ENCODE data around the gene ZNF785. TPM values are rescaled to one million over a fixed set of nuclear protein-coding genes. Genes with fewer than 3 reads are reported as not detected.

ZNF785 gene
- polyA plus RNA-seq, 1 donor (not counting 4 experiments of a cell fraction or from before 2014, with no cell fraction given) = 3.4 TPM

DNA sequence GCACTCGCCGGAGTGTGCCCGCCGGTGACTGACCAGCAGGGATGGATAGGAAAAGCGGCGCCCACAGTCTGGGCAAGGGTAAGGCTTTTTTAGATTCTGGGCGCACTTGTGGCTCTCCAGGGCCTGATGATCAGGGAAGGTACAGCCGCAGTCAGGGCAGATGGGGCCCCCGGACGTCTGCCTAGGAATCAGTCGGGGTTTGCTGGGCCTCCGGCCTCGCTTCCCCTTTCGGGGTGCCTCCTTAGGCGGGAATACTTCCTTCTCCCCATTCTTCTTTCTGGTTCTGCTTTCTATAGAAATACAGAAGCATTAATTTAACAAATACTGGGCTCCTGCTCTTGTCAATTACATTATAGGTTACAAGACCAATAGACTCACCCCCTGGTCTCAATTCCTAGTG lies 19.7 kb upstream of the ZNF785 start:
- no peak overlapping the region for H3K4me3 ChIP-seq (ENCODE audit: control insufficient read depth in 2 of 3, extremely low read depth in 1 of 3, insufficient read depth in 2 of 3, low read depth in 1 of 3, low read length in 3 of 3)
- FAIRE-seq = no peak
- H3K36me3 ChIP-seq (ENCODE audit: control insufficient read depth in 2 of 2, extremely low read depth in 1 of 2, insufficient read depth in 2 of 2, low read length in 2 of 2) = peaks cover 10 to 13% of the 10 kb centered on the region in 2 experiments
- DNase-seq (ENCODE audit: low read depth, low spot score) = no peak
- H3K9ac ChIP-seq (ENCODE audit: control insufficient read depth, extremely low read depth, insufficient read depth, low read length) = no peak overlapping the region
- peaks cover 4% of the 10 kb centered on the region for H3K79me2 ChIP-seq (ENCODE audit: control insufficient read depth, insufficient read depth, low read length)
- H3K9me1 ChIP-seq (ENCODE audit: control insufficient read depth, extremely low read depth, insufficient read depth, low read length) = no peaks in the 10 kb centered on the region
- no peaks in the 10 kb centered on the region for H3K27me3 ChIP-seq (ENCODE audit: control insufficient read depth, extremely low read depth, insufficient read depth, low read length)
- dilution Hi-C loops (cut with MboI; ENCODE audit: extremely low pct_ligation_motif_present, low sequenced_read_pairs) = no loop called here
- no peaks in the 10 kb centered on the region for H4K20me1 ChIP-seq (ENCODE audit: control insufficient read depth, extremely low read depth, insufficient read depth, low read length)
- TF ChIP-seq EZH2 (IDR thresholded peaks at IDR 0.05; ENCODE audit: low read length) (no peak), CTCF (optimal IDR thresholded peaks at IDR 0.05 in 1 of 3, IDR thresholded peaks at IDR 0.05 in 1 of 3, conservative IDR thresholded peaks at IDR 0.05 in 1 of 3; ENCODE audit: extremely low read depth in 1 of 3, insufficient read depth in 2 of 3, low read length in 3 of 3) (no peak)
- H3K4me2 ChIP-seq (ENCODE audit: control insufficient read depth, extremely low read depth, insufficient read depth, low read depth, low read length) = no peak overlapping the region
- H3K4me1 ChIP-seq (ENCODE audit: control insufficient read depth, extremely low read depth, insufficient read depth, low read length) = peaks cover 21% of the 10 kb centered on the region
- no peaks in the 10 kb centered on the region for H3K9me3 ChIP-seq (ENCODE audit: control insufficient read depth, low read depth, low read length)
- no peak overlapping the region for H3K27ac ChIP-seq (ENCODE audit: control insufficient read depth, insufficient read depth, low read length)
- no peak overlapping the region for H2AFZ ChIP-seq (ENCODE audit: control insufficient read depth, low read length)

DNA sequence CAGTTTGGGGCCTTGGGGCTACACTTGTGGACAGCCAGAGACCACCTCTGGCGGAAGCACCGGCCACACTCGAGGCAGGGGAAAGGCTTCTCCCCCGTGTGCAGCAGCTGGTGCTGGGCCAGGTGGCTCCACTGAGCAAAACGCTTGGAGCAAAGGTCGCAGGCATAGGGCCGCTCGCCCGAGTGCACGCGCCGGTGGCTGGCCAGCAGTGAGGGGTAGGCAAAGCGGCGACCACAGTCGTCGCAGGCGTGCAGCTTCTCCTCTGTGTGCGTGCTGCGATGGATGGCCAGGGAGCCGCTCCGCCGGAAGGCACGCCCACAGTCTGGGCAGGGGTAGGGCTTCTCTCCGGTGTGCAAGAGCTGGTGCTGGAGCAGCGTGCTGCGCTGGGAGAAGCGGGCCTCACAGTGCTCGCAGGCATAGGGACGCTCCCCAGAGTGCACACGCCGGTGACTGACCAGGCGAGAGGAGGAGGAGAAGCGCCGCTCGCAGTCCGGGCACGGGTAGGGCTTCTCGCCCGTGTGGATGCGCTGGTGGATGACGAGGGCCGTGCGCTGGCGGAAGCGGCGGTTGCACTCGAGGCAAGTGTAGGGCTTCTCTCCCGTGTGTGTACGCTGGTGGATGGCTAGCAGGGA lies 18.9 kb upstream of the ZNF785 start:
- FAIRE-seq = no peak
- no peak for TF ChIP-seq CTCF (optimal IDR thresholded peaks at IDR 0.05 in 1 of 3, IDR thresholded peaks at IDR 0.05 in 1 of 3, conservative IDR thresholded peaks at IDR 0.05 in 1 of 3; ENCODE audit: extremely low read depth in 1 of 3, insufficient read depth in 2 of 3, low read length in 3 of 3)
- no peak for TF ChIP-seq EZH2 (IDR thresholded peaks at IDR 0.05; ENCODE audit: low read length)
- dilution Hi-C loops (cut with MboI; ENCODE audit: extremely low pct_ligation_motif_present, low sequenced_read_pairs) = no loop called here

More for the DNA sequence above, 18.9 kb upstream of the ZNF785 start:
- H3K4me3 ChIP-seq (ENCODE audit: control insufficient read depth in 2 of 3, extremely low read depth in 1 of 3, insufficient read depth in 2 of 3, low read depth in 1 of 3, low read length in 3 of 3) = no peak overlapping the region
- H3K27ac ChIP-seq (ENCODE audit: control insufficient read depth, insufficient read depth, low read length) = no peak overlapping the region
- H3K4me1 ChIP-seq (ENCODE audit: control insufficient read depth, extremely low read depth, insufficient read depth, low read length) = peaks cover 19% of the 10 kb centered on the region
- DNase-seq (ENCODE audit: low read depth, low spot score) = no peak
- no peaks in the 10 kb centered on the region for H3K9me1 ChIP-seq (ENCODE audit: control insufficient read depth, extremely low read depth, insufficient read depth, low read length)
- no peak overlapping the region for H2AFZ ChIP-seq (ENCODE audit: control insufficient read depth, low read length)
- no peak overlapping the region for H3K4me2 ChIP-seq (ENCODE audit: control insufficient read depth, extremely low read depth, insufficient read depth, low read depth, low read length)
- H3K79me2 ChIP-seq (ENCODE audit: control insufficient read depth, insufficient read depth, low read length) = peaks cover 2% of the 10 kb centered on the region
- no peaks in the 10 kb centered on the region for H4K20me1 ChIP-seq (ENCODE audit: control insufficient read depth, extremely low read depth, insufficient read depth, low read length)
- H3K27me3 ChIP-seq (ENCODE audit: control insufficient read depth, extremely low read depth, insufficient read depth, low read length) = no peaks in the 10 kb centered on the region
- no peak overlapping the region for H3K9ac ChIP-seq (ENCODE audit: control insufficient read depth, extremely low read depth, insufficient read depth, low read length)
- no peaks in the 10 kb centered on the region for H3K9me3 ChIP-seq (ENCODE audit: control insufficient read depth, low read depth, low read length)
- H3K36me3 ChIP-seq (ENCODE audit: control insufficient read depth in 2 of 2, extremely low read depth in 1 of 2, insufficient read depth in 2 of 2, low read length in 2 of 2) = peaks cover 10 to 13% of the 10 kb centered on the region in 2 experiments
